Measurements from ENCODE around the gene QRICH1. TPM values are rescaled to one million over a fixed set of nuclear protein-coding genes. Genes with fewer than 3 reads are reported as not detected.

QRICH1 gene
- total RNA-seq, 1 donor from 2014 or later, result 56.0 TPM

DNA sequence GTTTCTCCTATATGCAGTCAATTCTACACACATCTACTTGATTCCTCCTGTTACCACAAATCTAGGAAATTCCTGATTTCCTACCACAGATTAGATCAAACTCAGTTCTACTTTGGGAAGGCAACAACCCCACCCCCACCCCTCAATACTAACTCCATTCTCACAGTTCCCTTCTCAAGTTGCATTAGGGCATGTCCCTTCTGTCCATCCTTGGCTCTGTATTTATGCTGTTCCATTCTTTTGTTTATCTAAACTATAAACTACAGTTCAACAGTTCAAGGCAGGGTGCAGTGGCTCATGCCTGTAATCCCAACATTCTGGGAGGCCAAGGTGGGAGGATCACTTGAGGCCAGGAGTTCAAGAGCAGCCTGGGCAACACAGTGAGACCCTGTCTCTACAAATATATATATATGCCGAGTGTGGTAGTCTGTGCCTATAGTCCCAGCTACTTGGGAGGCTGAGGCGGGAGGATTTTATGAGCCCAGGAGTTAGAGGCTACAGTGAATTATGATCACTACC lies 39.5 kb downstream of the QRICH1 start:
- TF ChIP-seq, protein P1, sequence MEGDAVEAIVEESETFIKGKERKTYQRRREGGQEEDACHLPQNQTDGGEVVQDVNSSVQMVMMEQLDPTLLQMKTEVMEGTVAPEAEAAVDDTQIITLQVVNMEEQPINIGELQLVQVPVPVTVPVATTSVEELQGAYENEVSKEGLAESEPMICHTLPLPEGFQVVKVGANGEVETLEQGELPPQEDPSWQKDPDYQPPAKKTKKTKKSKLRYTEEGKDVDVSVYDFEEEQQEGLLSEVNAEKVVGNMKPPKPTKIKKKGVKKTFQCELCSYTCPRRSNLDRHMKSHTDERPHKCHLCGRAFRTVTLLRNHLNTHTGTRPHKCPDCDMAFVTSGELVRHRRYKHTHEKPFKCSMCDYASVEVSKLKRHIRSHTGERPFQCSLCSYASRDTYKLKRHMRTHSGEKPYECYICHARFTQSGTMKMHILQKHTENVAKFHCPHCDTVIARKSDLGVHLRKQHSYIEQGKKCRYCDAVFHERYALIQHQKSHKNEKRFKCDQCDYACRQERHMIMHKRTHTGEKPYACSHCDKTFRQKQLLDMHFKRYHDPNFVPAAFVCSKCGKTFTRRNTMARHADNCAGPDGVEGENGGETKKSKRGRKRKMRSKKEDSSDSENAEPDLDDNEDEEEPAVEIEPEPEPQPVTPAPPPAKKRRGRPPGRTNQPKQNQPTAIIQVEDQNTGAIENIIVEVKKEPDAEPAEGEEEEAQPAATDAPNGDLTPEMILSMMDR (IDR thresholded peaks at IDR 0.05; ENCODE audit: insufficient read depth, low read length, poor library complexity, severe bottlenecking), result no peak
- H3K4me3 ChIP-seq (ENCODE audit: low read depth, low read length), result no peak overlapping the region
- peaks cover 3% of the 10 kb centered on the region for H3K36me3 ChIP-seq (ENCODE audit: control insufficient read depth, insufficient read depth, low read length)
- no peaks in the 10 kb centered on the region for H3K27me3 ChIP-seq (ENCODE audit: control insufficient read depth, insufficient read depth, low read length)
- DNase-seq (ENCODE audit: low read depth), result no peak

DNA sequence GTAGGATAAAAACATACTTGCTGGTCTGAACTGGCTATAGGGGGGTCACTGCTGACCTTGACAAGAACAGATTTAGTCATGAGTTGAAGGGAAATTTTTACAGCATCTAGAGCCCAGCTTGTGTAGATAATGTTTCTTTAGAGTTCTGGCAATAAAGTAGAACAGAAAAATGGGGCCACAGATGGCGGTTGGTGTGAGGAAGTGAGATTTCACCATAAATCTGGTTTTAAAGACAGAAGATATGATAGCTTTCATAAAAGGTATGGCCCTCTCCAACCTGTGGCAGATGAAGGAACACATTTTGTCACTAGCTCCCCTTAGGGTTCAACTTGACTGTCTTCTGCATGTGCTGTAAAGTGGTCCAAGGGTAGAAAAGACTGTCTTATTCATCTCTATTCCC lies 40.3 kb downstream of the QRICH1 start:
- H3K27me3 ChIP-seq (ENCODE audit: control insufficient read depth, insufficient read depth, low read length), result no peaks in the 10 kb centered on the region
- H3K36me3 ChIP-seq (ENCODE audit: control insufficient read depth, insufficient read depth, low read length), result peaks cover 3% of the 10 kb centered on the region
- no peak overlapping the region for H3K4me3 ChIP-seq (ENCODE audit: low read depth, low read length)
- TF ChIP-seq, protein P1 (IDR thresholded peaks at IDR 0.05; ENCODE audit: insufficient read depth, low read length, poor library complexity, severe bottlenecking), result no peak
- no peak for DNase-seq (ENCODE audit: low read depth)

DNA sequence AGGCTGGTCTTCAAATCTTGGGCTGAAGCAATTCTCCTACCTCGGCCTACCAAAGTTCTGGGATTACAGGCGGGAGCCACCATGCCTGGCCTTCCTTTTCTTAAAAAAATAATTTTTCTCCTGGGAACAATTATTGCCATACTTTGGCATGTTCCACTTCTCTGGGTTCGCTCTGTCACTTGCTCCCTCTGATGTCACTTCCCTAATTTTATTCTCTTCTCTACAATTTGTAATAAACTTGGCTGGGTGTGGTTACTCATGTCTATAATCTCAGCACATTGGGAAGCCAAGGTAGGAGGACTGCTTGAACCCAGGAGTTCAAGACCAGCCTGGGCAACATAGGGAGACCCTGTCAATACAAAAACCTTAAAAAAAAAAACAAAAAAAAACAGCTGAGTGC lies 58.6 kb downstream of the QRICH1 start:
- TF ChIP-seq, protein P1 (IDR thresholded peaks at IDR 0.05; ENCODE audit: insufficient read depth, low read length, poor library complexity, severe bottlenecking), result no peak
- H3K4me3 ChIP-seq (ENCODE audit: low read depth, low read length), result no peak overlapping the region
- H3K36me3 ChIP-seq (ENCODE audit: control insufficient read depth, insufficient read depth, low read length), result peaks cover 4% of the 10 kb centered on the region
- no peak for DNase-seq (ENCODE audit: low read depth)
- H3K27me3 ChIP-seq (ENCODE audit: control insufficient read depth, insufficient read depth, low read length), result no peaks in the 10 kb centered on the region

DNA sequence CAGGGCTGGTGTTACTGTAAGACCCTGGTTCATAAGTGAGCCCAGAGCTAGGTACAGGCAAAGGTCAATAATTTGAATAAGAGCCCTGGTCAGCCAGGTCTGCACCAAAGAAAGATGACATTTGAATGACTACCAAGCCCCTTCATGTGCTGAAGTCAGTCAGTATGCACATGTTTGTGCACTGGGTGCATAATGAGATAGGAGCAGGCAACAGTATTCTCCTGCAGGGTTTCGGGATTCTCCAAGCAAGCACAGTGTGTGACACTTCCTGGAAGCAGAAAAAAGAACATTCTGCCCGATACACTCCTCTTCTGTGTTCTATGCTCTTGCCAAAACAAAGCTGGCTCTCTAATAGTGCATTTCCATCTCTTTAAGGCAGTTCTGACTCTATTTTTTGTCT lies 59.2 kb downstream of the QRICH1 start:
- peaks cover 4% of the 10 kb centered on the region for H3K36me3 ChIP-seq (ENCODE audit: control insufficient read depth, insufficient read depth, low read length)
- DNase-seq (ENCODE audit: low read depth), result no peak
- TF ChIP-seq, protein P1 (IDR thresholded peaks at IDR 0.05; ENCODE audit: insufficient read depth, low read length, poor library complexity, severe bottlenecking), result no peak
- H3K27me3 ChIP-seq (ENCODE audit: control insufficient read depth, insufficient read depth, low read length), result no peaks in the 10 kb centered on the region
- H3K4me3 ChIP-seq (ENCODE audit: low read depth, low read length), result no peak overlapping the region

DNA sequence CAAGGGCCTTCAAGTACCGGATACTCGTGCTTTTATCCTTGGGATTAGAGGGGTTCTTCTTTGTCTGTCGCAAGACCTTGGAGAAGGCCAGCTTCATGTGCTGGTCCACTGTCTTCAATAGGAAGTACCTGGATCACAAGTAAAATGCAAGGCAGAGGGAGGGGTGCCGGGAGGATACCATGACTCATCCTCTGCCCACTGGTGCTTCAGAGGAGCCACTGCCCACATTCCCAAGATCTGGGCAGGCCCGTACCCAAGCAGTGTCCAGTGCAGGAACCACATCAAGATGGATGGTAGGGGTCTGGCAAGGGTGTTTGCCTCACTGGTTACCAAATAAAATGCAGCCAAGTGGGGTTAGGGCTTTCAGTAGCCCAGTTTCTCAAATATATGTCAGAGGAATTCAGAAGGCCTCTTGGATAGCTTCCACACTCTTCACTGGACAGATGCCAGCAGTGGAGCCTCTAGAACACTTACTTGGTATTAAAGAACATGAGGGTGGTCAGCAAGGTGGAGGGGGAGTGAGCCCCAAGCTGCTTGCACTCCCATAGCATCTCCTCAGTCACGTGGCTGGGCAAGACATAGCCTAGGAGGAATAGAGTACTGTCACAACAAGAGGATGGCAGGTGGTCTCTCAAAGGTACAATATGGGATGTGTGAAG lies 61.1 kb downstream of the QRICH1 start:
- no peaks in the 10 kb centered on the region for H3K27me3 ChIP-seq (ENCODE audit: control insufficient read depth, insufficient read depth, low read length)
- TF ChIP-seq, protein P1 (IDR thresholded peaks at IDR 0.05; ENCODE audit: insufficient read depth, low read length, poor library complexity, severe bottlenecking), result no peak
- H3K4me3 ChIP-seq (ENCODE audit: low read depth, low read length), result no peak overlapping the region
- no peak for DNase-seq (ENCODE audit: low read depth)
- H3K36me3 ChIP-seq (ENCODE audit: control insufficient read depth, insufficient read depth, low read length), result peaks cover 4% of the 10 kb centered on the region

DNA sequence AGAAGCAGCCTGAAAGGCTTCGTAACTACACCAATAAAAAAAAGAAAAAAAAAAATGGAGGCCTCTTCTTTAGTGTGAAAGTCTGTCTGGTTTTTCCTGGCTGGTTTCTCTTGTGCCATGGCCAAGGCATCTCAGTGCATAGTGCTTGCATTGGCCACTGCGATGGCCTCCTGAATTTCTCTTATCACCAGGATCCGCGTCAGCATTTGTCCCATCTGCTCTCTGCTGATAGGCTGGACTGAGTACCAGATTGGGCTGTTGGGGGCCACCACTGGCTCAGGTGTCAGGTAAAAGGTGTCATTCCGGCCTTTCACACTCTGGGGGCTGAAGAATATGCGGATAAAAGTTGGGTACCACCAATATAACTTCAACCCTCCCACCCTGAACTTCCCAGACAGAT lies 63.5 kb downstream of the QRICH1 start:
- H3K36me3 ChIP-seq (ENCODE audit: control insufficient read depth, insufficient read depth, low read length), result peaks cover 5% of the 10 kb centered on the region
- TF ChIP-seq, protein P1 (IDR thresholded peaks at IDR 0.05; ENCODE audit: insufficient read depth, low read length, poor library complexity, severe bottlenecking), result no peak
- H3K27me3 ChIP-seq (ENCODE audit: control insufficient read depth, insufficient read depth, low read length), result no peaks in the 10 kb centered on the region
- no peak overlapping the region for H3K4me3 ChIP-seq (ENCODE audit: low read depth, low read length)
- no peak for DNase-seq (ENCODE audit: low read depth)
